Measurements from ENCODE around the gene ARHGAP1. TPM values are rescaled to one million over a fixed set of nuclear protein-coding genes. Genes with fewer than 3 reads are reported as not detected.

ARHGAP1 gene
- total and polyA plus RNA-seq, 9 of the 15 experiments (the other 6 are each of a cell fraction or from before 2014, with no cell fraction given): 3.6 to 30.4 (median 8.2) TPM

GRCh38 chr11:46677991-46678740, 22.3 kb downstream of the ARHGAP1 start:
- 75% methylated on average over 8 of the region's 10 CpGs for WGBS (ENCODE audit: insufficient coverage, low coverage, missing lambda C conversion rate)
- CTCF ChIA-PET (ENCODE audit: low intra/inter-chr PET ratio): no interaction called here
- Histone ChIP-seq H3K9me3 (replicated peaks; ENCODE audit: control insufficient read depth, insufficient read depth, low read depth, low read length) (no peaks in the 10 kb centered on the region), H3K36me3 (ENCODE audit: control insufficient read depth, insufficient read depth, low read length) (peaks cover 50% of the 10 kb centered on the region; the same call in 2 of the 3 replicates), H4K20me1 (replicated peaks; ENCODE audit: control insufficient read depth, insufficient read depth, low read length) (no peaks in the 10 kb centered on the region), H3K27ac (ENCODE audit: extremely low read depth, low read depth, low read length) (no peak overlapping the region), H3K9me1 (ENCODE audit: control insufficient read depth, insufficient read depth, low read length) (peaks cover 2% of the 10 kb centered on the region), H3K4me3 (no peak overlapping the region), H3K27me3 (ENCODE audit: control insufficient read depth in 2 of 2, insufficient read depth in 2 of 2, low read length in 2 of 2) (no peaks in the 10 kb centered on the region), H3K4me2 (ENCODE audit: insufficient read depth, low read length) (no peak overlapping the region), H3K4me1 (replicated peaks in 1 of 2; ENCODE audit: control insufficient read depth in 2 of 2, insufficient read depth in 2 of 2, low read length in 2 of 2) (peaks cover 0 to 4% of the 10 kb centered on the region in 2 experiments; a peak in 2 of 5 replicates), H3K9ac (ENCODE audit: insufficient read depth in 1 of 2, low read depth in 2 of 2, low read length in 2 of 2) (no peak overlapping the region), H2AFZ (ENCODE audit: low read depth, low read length) (no peak overlapping the region), H3K79me2 (ENCODE audit: control insufficient read depth, insufficient read depth, low read length) (no peaks in the 10 kb centered on the region)
- ATAC-seq: peak; percentile 63
- POLR2A ChIA-PET: interaction anchor here (0.6 to 1.1 kb wide), 2 partner anchors 9 to 60 kb away, joined by 3 read pairs; no protein-coding TSS in a partner anchor
- intact Hi-C loops (cut with micrococcal nuclease): no loop called here
- peak in 1 of 4 experiments; percentile 22 for DNase-seq (ENCODE audit: extremely low read depth in 1 of 4, low spot score in 3 of 4)
- in situ Hi-C loops (cut with MboI): no loop called here
- peak; percentile 34 to 41 (median 34); a peak in 4 of 6 replicates for TF ChIP-seq CTCF (IDR thresholded peaks at IDR 0.05 in 2 of 3, conservative IDR thresholded peaks at IDR 0.05 in 1 of 3; ENCODE audit: insufficient read depth in 2 of 3, low read depth in 1 of 3, low read length in 3 of 3)
- TF ChIP-seq RAD21 (CRISPR knock-in tag; conservative IDR thresholded peaks at IDR 0.05 in 1 of 2, IDR thresholded peaks at IDR 0.05 in 1 of 2): peak in 1 of 2 experiments; percentile 46; a peak in 2 of 4 replicates
- no peak for TF ChIP-seq PCBP1 (IDR thresholded peaks at IDR 0.05; ENCODE audit: low read depth, low read length, poor library complexity, severe bottlenecking)
- BruUV-seq (replicated peaks): TSS peak; percentile 45
- no peak for FAIRE-seq
